HUES48 (cell line): ENCODE data around the gene UNC13B.

Experiments used
- H3K27ac ChIP-seq: one replicate; pipeline ENCODE4 v1.7.0; 2013; ENCODE audit warnings: low read depth, low read length, inconsistent platforms
- H3K27me3 ChIP-seq: 2 replicates; pipeline ENCODE4 v1.6.1; 2013; ENCODE audit warnings: mild to moderate bottlenecking, low read length; ENCODE audit not compliant: control insufficient read depth, insufficient read depth
- H3K36me3 ChIP-seq: 2 replicates; pipeline ENCODE4 v1.6.1; 2013; ENCODE audit warnings: low read length; ENCODE audit not compliant: control insufficient read depth, insufficient read depth
- H3K4me1 ChIP-seq: 2 replicates; pipeline ENCODE4 v1.6.1; 2013; ENCODE audit warnings: mild to moderate bottlenecking, low read length; ENCODE audit not compliant: control insufficient read depth, insufficient read depth
- H3K4me3 ChIP-seq: 2 replicates; pipeline ENCODE4 v1.5.1; 2013; ENCODE audit warnings: mild to moderate bottlenecking, low read depth, low read length
- H3K9ac ChIP-seq: 2 replicates; pipeline ENCODE4 v1.6.1; 2013; ENCODE audit warnings: mild to moderate bottlenecking, low read depth, low read length, moderate library complexity
- H3K9me3 ChIP-seq: 2 replicates; pipeline ENCODE4 v1.6.1; 2013; ENCODE audit warnings: low read length; ENCODE audit not compliant: control insufficient read depth, insufficient read depth

Gene UNC13B

GRCh38 chr9:35303567-35303966 is 141.8 kb downstream of the UNC13B start:
- H3K9me3 ChIP-seq = no peaks in the 10 kb centered on the region
- H3K9ac ChIP-seq = no peak overlapping the region
- H3K27me3 ChIP-seq = no peaks in the 10 kb centered on the region
- no peaks in the 10 kb centered on the region for H3K36me3 ChIP-seq
- H3K4me3 ChIP-seq = no peak overlapping the region
- no peak overlapping the region for H3K27ac ChIP-seq
- no peaks in the 10 kb centered on the region for H3K4me1 ChIP-seq

DNA sequence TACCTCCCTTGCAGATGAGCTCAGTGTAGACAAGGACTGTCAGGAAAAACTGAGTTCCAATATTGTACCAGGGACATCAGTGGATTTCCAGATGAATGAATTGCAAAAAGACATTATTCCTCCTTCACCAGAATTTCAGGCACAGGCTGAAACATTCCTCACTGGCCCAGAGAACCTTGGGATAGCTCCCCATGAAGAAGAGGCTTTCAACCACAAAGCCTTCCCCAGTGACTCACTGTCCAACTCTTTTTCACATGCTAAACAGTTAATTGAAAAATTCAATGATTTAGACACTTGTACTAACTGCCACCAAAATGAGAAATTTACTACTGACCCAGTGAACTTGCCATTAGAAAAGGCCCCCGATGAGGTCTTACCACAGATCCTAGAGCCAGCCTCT is 144.5 kb downstream of the UNC13B start:
- Histone ChIP-seq H3K27ac (no peak overlapping the region), H3K4me1 (no peaks in the 10 kb centered on the region), H3K9me3 (no peaks in the 10 kb centered on the region), H3K4me3 (no peak overlapping the region), H3K27me3 (no peaks in the 10 kb centered on the region), H3K9ac (no peak overlapping the region), H3K36me3 (peaks cover 9% of the 10 kb centered on the region)

- no peaks in the 10 kb centered on the region for H3K27me3 ChIP-seq
- H3K4me3 ChIP-seq = no peak overlapping the region
- H3K9ac ChIP-seq = no peak overlapping the region
- H3K36me3 ChIP-seq = peaks cover 9% of the 10 kb centered on the region
- H3K4me1 ChIP-seq = no peaks in the 10 kb centered on the region
- no peaks in the 10 kb centered on the region for H3K9me3 ChIP-seq
- no peak overlapping the region for H3K27ac ChIP-seq
These were observed 146.5 kb downstream of the UNC13B start for GRCh38 chr9:35308316-35308715.

DNA sequence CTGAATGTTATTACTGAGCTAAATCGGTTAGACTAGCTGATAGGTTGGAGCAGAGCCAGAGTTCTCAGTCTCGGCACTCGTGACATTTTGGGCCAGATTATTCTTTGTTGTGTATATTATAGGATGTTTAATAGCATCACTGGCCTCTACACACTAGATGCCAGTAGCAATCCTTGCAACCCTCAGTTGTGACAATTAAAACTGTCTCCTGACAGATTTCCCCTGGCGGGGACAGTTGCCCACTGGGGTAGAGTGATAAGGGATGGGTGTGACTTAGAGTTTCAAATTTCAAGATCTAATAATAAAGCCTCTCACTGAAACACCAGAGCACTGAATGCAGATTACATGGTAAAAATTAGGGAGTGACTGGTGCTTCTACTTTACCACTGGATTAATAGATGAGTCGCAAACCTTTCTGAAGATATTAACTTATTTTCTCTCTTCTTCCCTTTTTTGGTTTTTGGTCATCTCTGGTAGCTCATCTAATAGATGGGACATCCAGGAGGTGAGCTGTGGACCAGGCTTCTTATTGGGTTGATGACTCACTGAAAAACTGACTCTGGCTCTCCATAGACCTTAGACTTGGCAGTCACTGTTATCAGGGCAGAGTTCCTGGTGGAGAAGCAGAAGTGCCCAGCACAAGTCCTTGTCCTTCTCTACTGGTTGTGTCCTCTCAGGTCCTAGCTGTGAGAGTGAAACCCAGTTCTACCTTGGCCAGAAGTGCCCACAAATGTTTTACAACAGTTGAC is 150.3 kb downstream of the UNC13B start:
- H3K27me3 ChIP-seq = no peaks in the 10 kb centered on the region
- H3K27ac ChIP-seq = no peak overlapping the region
- no peaks in the 10 kb centered on the region for H3K4me1 ChIP-seq
- no peak overlapping the region for H3K9ac ChIP-seq
- H3K4me3 ChIP-seq = no peak overlapping the region
- H3K9me3 ChIP-seq = no peaks in the 10 kb centered on the region
- peaks cover 14% of the 10 kb centered on the region for H3K36me3 ChIP-seq

DNA sequence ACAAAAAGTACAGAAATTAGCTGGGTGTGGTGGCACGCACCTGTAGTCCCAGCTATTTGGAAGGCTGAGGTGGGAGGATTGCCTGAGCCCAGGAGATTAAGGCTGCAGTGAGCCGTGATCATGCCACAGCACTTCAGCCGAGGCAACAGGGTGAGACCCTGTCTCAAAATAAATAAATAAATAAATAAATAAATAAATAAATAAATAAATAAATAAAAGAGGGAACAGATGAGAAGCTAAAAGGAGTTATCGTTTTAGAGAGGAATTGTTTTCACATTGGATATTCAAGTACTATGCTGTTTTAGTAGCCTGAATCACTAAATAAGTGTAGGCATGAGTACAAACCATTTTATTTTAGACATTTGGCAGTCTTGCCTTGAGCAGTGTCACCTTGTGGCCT is 151.7 kb downstream of the UNC13B start:
- Histone ChIP-seq H3K27me3 (no peaks in the 10 kb centered on the region), H3K27ac (no peak overlapping the region), H3K4me1 (no peaks in the 10 kb centered on the region), H3K4me3 (no peak overlapping the region), H3K9ac (no peak overlapping the region), H3K9me3 (no peaks in the 10 kb centered on the region), H3K36me3 (peaks cover 14% of the 10 kb centered on the region)

- Histone ChIP-seq H3K36me3 (peaks cover 14% of the 10 kb centered on the region), H3K9me3 (no peaks in the 10 kb centered on the region), H3K4me3 (no peak overlapping the region), H3K9ac (no peak overlapping the region), H3K27ac (no peak overlapping the region), H3K4me1 (no peaks in the 10 kb centered on the region), H3K27me3 (no peaks in the 10 kb centered on the region)
These were observed 152.1 kb downstream of the UNC13B start for GRCh38 chr9:35313916-35314315.

DNA sequence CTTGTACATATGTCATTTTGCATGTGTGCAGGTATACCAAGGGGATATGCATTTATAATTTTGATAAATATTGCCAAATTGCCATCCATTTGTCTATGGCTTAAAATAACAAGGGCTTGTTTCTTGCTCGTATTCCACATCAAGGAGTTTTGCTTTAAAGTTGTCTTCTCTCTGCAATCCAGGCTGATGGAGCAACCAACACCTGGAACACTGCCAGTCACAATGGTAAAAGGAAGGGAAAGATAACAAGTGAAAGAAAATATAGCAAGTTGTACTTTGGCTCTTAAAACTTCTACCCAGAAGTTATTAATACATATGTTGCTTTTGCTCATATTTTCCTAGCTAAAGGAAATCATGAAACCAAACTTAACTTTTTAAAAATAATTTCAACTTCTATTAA is 156.9 kb downstream of the UNC13B start:
- Histone ChIP-seq H3K36me3 (peaks cover 5% of the 10 kb centered on the region; the same call in 1 of the 2 replicates), H3K4me3 (no peak overlapping the region), H3K9me3 (no peaks in the 10 kb centered on the region), H3K27ac (no peak overlapping the region), H3K9ac (no peak overlapping the region), H3K4me1 (no peaks in the 10 kb centered on the region), H3K27me3 (no peaks in the 10 kb centered on the region)

- no peaks in the 10 kb centered on the region for H3K9me3 ChIP-seq
- H3K36me3 ChIP-seq = no peaks in the 10 kb centered on the region
- no peak overlapping the region for H3K4me3 ChIP-seq
- H3K27me3 ChIP-seq = no peaks in the 10 kb centered on the region
- H3K9ac ChIP-seq = no peak overlapping the region
- no peak overlapping the region for H3K27ac ChIP-seq
- no peaks in the 10 kb centered on the region for H3K4me1 ChIP-seq
These were observed 160.5 kb downstream of the UNC13B start for GRCh38 chr9:35322075-35322885.

- Histone ChIP-seq H3K36me3 (no peaks in the 10 kb centered on the region), H3K27me3 (no peaks in the 10 kb centered on the region), H3K9me3 (no peaks in the 10 kb centered on the region)
These were observed 163.2 kb downstream of the UNC13B start for GRCh38 chr9:35324966-35325365.

GRCh38 chr9:35333551-35333950 is 171.7 kb downstream of the UNC13B start:
- no peaks in the 10 kb centered on the region for H3K4me1 ChIP-seq
- H3K9me3 ChIP-seq = no peaks in the 10 kb centered on the region
- no peak overlapping the region for H3K9ac ChIP-seq
- H3K27ac ChIP-seq = no peak overlapping the region
- no peaks in the 10 kb centered on the region for H3K36me3 ChIP-seq
- no peaks in the 10 kb centered on the region for H3K27me3 ChIP-seq
- H3K4me3 ChIP-seq = no peak overlapping the region

More at GRCh38 chr9:35324966-35325365, 163.2 kb downstream of the UNC13B start:
- no peak overlapping the region for H3K4me3 ChIP-seq
- H3K9ac ChIP-seq = no peak overlapping the region
- no peak overlapping the region for H3K27ac ChIP-seq
- H3K4me1 ChIP-seq = no peaks in the 10 kb centered on the region

GRCh38 chr9:35335164-35335563 is 173.4 kb downstream of the UNC13B start:
- Histone ChIP-seq H3K9ac (no peak overlapping the region), H3K4me3 (no peak overlapping the region), H3K9me3 (no peaks in the 10 kb centered on the region), H3K27ac (no peak overlapping the region), H3K27me3 (no peaks in the 10 kb centered on the region), H3K4me1 (no peaks in the 10 kb centered on the region), H3K36me3 (no peaks in the 10 kb centered on the region)
